HG03558 (cell line): Measurements from ENCODE around the gene MIGA2.

Experiments used
- ATAC-seq: cut with Tn5 transposase; IDR thresholded peaks from one replicate; pipeline ENCODE4 v1.9.1; 2021; ENCODE audit warnings: moderate number of reproducible peaks; ENCODE audit not compliant: unreplicated experiment; ENCODE audit errors: extremely low read depth

Gene MIGA2

GRCh38 chr9:129095170-129095667 is 58.8 kb downstream of the MIGA2 start:
- ATAC-seq = no peak

- ATAC-seq = no peak
Measured at GRCh38 chr9:129095908-129096307, 59.5 kb downstream of the MIGA2 start.

GRCh38 chr9:129097671-129098306 is 61.4 kb downstream of the MIGA2 start:
- no peak for ATAC-seq

- ATAC-seq = no peak
Measured at GRCh38 chr9:129098328-129098727, 61.9 kb downstream of the MIGA2 start.

- no peak for ATAC-seq
Measured at GRCh38 chr9:129100383-129101169, 64.2 kb downstream of the MIGA2 start.

- no peak for ATAC-seq
Measured at GRCh38 chr9:129101279-129101678, 64.9 kb downstream of the MIGA2 start.

- ATAC-seq = no peak
Measured at GRCh38 chr9:129102095-129102525, 65.7 kb downstream of the MIGA2 start.

GRCh38 chr9:129102791-129103594 is 66.6 kb downstream of the MIGA2 start:
- no peak for ATAC-seq

GRCh38 chr9:129103595-129103965 is 67.2 kb downstream of the MIGA2 start:
- ATAC-seq = no peak

GRCh38 chr9:129104051-129104450 is 67.6 kb downstream of the MIGA2 start:
- ATAC-seq = no peak

GRCh38 chr9:129105857-129106694 is 69.7 kb downstream of the MIGA2 start:
- ATAC-seq = no peak

- no peak for ATAC-seq
Measured at GRCh38 chr9:129107651-129108050, 71.2 kb downstream of the MIGA2 start.

- no peak for ATAC-seq
Measured at GRCh38 chr9:129108083-129108804, 71.8 kb downstream of the MIGA2 start.

GRCh38 chr9:129108805-129109536 is 72.5 kb downstream of the MIGA2 start:
- ATAC-seq = no peak

- ATAC-seq = no peak
Measured at GRCh38 chr9:129109537-129109903, 73.1 kb downstream of the MIGA2 start.

- ATAC-seq = no peak
Measured at GRCh38 chr9:129109952-129110739, 73.7 kb downstream of the MIGA2 start.

GRCh38 chr9:129110740-129111527 is 74.5 kb downstream of the MIGA2 start, which contains the start of the genes CRAT and PTPA:
Gene CRAT (minus strand): TSS chr9:129110793. CDS start chr9:129110509, 284 bp downstream.
Gene PTPA (plus strand): TSS chr9:129111415. CDS start chr9:129111601, 186 bp downstream.
- ATAC-seq = no peak
